Neural cell (in vitro differentiated cells): ENCODE results near the gene ANKRD60. TPM values are rescaled to one million over a fixed set of nuclear protein-coding genes. Genes with fewer than 3 reads are reported as not detected.

Experiments
- H2AFZ ChIP-seq: fragments of 200-600, 300-800 bp; sonication (generic), shearing (Covaris generic); 2 replicates; pipeline ENCODE4 v1.6.0; 2014; ENCODE audit warnings: low read depth, mild to moderate bottlenecking, antibody characterized with exemption, low read length, moderate library complexity
- H3F3A ChIP-seq: fragments of 200-600 bp; shearing (Covaris generic); 2 replicates; pipeline ENCODE4 v1.6.1; 2016; ENCODE audit warnings: mild to moderate bottlenecking, moderate library complexity, mixed read lengths, antibody characterized with exemption, low read length; ENCODE audit not compliant: insufficient read depth, poor library complexity, severe bottlenecking
- H3K27ac ChIP-seq: fragments of 200-600, 300-800 bp; sonication (generic), shearing (Covaris generic); 2 replicates; pipeline ENCODE4 v1.5.1; 2014; ENCODE audit warnings: mild to moderate bottlenecking, low read length, moderate library complexity
- H3K27me3 ChIP-seq: fragments of 300-800, 200-600 bp; sonication (generic), shearing (Covaris generic); 2 replicates; pipeline ENCODE4 v1.6.0; 2014; ENCODE audit warnings: mild to moderate bottlenecking, low read depth, low read length, moderate library complexity; ENCODE audit not compliant: insufficient read depth
- H3K36me3 ChIP-seq: fragments of 300-800, 200-600 bp; sonication (generic), shearing (Covaris generic); 2 replicates; pipeline ENCODE4 v1.5.1; 2014; ENCODE audit warnings: mild to moderate bottlenecking, antibody characterized with exemption, low read length, moderate library complexity; ENCODE audit not compliant: insufficient read depth
- H3K4me2 ChIP-seq: fragments of 300-800, 200-600 bp; sonication (generic), shearing (Covaris generic); 2 replicates; pipeline ENCODE4 v1.6.0; 2014; ENCODE audit warnings: mild to moderate bottlenecking, low read length
- H3K4me3 ChIP-seq: fragments of 300-800, 200-600 bp; sonication (generic), shearing (Covaris generic); 2 replicates; pipeline ENCODE4 v1.5.1; 2014; ENCODE audit warnings: mild to moderate bottlenecking, low read length, moderate library complexity
- H3K79me2 ChIP-seq: fragments of 200-600 bp; shearing (Covaris generic); replicated peaks from 2 replicates; pipeline ENCODE4 v1.6.0; 2014; ENCODE audit warnings: mild to moderate bottlenecking, low read length, moderate library complexity; ENCODE audit not compliant: insufficient read depth
- H3K9ac ChIP-seq: fragments of 300-800, 200-600 bp; sonication (generic), shearing (Covaris generic); 2 replicates; pipeline ENCODE4 v1.6.1; 2016; ENCODE audit warnings: mild to moderate bottlenecking, low read length, mixed read lengths
- H3K9me2 ChIP-seq: fragments of 200-600 bp; shearing (Covaris generic); 2 replicates; pipeline ENCODE4 v1.6.1; 2016; ENCODE audit warnings: mild to moderate bottlenecking, low read length, mixed read lengths; ENCODE audit not compliant: insufficient read depth
- H3K9me3 ChIP-seq: fragments of 200-600, 300-800 bp; sonication (generic), shearing (Covaris generic); 2 replicates; pipeline ENCODE4 v1.6.1; 2016; ENCODE audit warnings: mild to moderate bottlenecking, mixed run types, low read length, moderate library complexity, mixed read lengths
- H4K20me1 ChIP-seq: fragments of 200-600 bp; shearing (Covaris generic); 2 replicates; pipeline ENCODE4 v1.6.1; 2016; ENCODE audit warnings: mild to moderate bottlenecking, mixed run types; ENCODE audit not compliant: insufficient read depth
- CTCF ChIP-seq: fragments of 450-650 bp; IDR thresholded peaks from 2 replicates; pipeline ENCODE4 v1.5.1; 2014; ENCODE audit warnings: antibody characterized with exemption, mild to moderate bottlenecking, moderate library complexity; ENCODE audit not compliant: poor library complexity, severe bottlenecking
- EP300 ChIP-seq: fragments of 450-650 bp; conservative IDR thresholded peaks from 2 replicates; pipeline ENCODE4 v1.6.1; 2014; ENCODE audit warnings: antibody characterized with exemption, mild to moderate bottlenecking, moderate library complexity; ENCODE audit not compliant: poor library complexity, severe bottlenecking
- EZH2 ChIP-seq: fragments of 200-600, 300-800 bp; shearing (Covaris generic), sonication (generic); IDR thresholded peaks from 2 replicates; pipeline ENCODE4 v1.6.1; 2014; ENCODE audit warnings: antibody characterized with exemption, low read length, borderline replicate concordance, mild to moderate bottlenecking; ENCODE audit not compliant: insufficient read depth, poor library complexity, severe bottlenecking
- MXI1 ChIP-seq: fragments of 450-650 bp; conservative IDR thresholded peaks from 2 replicates; pipeline ENCODE4 v1.6.1; 2014; ENCODE audit warnings: antibody characterized with exemption, mild to moderate bottlenecking; ENCODE audit not compliant: poor library complexity, severe bottlenecking
- POLR2AphosphoS5 ChIP-seq: IDR thresholded peaks from 2 replicates; pipeline ENCODE4 v1.6.1; 2012
- RAD21 ChIP-seq: fragments of 450-650 bp; conservative IDR thresholded peaks from 2 replicates; pipeline ENCODE4 v1.6.1; 2014; ENCODE audit warnings: antibody characterized with exemption, mild to moderate bottlenecking, moderate library complexity
- SMC3 ChIP-seq: fragments of 450-650 bp; conservative IDR thresholded peaks from 2 replicates; pipeline ENCODE4 v1.6.1; 2014; ENCODE audit warnings: antibody characterized with exemption, mild to moderate bottlenecking, moderate library complexity; ENCODE audit not compliant: poor library complexity
- TAF1 ChIP-seq: IDR thresholded peaks from 2 replicates; pipeline ENCODE4 v1.6.1; 2012; ENCODE audit warnings: low read depth
- polyA plus RNA-seq: library from polyadenylated mRNA; depleted of rRNA; stranded (reverse); fragments of >200 nt; gene quantifications from 2 replicates; pipeline ENCODE4 v1.2.3, GENCODE V29; 2014
- TF ChIP-seq, protein P1 (sequence below): IDR thresholded peaks from 2 replicates; pipeline ENCODE4 v1.6.1; 2012; ENCODE audit warnings: borderline replicate concordance

ANKRD60 gene
- polyA plus RNA-seq, 1 donor from 2014 or later: not detected

- Histone ChIP-seq H2AFZ (no peak overlapping the region), H3K9me3 (no peaks in the 10 kb centered on the region), H3K27me3 (peaks cover 38% of the 10 kb centered on the region), H3K27ac (no peak overlapping the region), H3K36me3 (no peaks in the 10 kb centered on the region), H3K9ac (no peak overlapping the region), H3K4me2 (peak overlapping the region; percentile 59), H3K4me3 (peak overlapping the region; percentile 67), H4K20me1 (no peaks in the 10 kb centered on the region), H3K9me2 (no peaks in the 10 kb centered on the region), H3K79me2 (no peaks in the 10 kb centered on the region), H3F3A (no peaks in the 10 kb centered on the region)
- TF ChIP-seq CTCF (no peak), MXI1 (no peak), RAD21 (no peak), EP300 (no peak), EZH2 (no peak), SMC3 (no peak), POLR2AphosphoS5 (no peak), TAF1 (no peak)
- TF ChIP-seq, protein P1, sequence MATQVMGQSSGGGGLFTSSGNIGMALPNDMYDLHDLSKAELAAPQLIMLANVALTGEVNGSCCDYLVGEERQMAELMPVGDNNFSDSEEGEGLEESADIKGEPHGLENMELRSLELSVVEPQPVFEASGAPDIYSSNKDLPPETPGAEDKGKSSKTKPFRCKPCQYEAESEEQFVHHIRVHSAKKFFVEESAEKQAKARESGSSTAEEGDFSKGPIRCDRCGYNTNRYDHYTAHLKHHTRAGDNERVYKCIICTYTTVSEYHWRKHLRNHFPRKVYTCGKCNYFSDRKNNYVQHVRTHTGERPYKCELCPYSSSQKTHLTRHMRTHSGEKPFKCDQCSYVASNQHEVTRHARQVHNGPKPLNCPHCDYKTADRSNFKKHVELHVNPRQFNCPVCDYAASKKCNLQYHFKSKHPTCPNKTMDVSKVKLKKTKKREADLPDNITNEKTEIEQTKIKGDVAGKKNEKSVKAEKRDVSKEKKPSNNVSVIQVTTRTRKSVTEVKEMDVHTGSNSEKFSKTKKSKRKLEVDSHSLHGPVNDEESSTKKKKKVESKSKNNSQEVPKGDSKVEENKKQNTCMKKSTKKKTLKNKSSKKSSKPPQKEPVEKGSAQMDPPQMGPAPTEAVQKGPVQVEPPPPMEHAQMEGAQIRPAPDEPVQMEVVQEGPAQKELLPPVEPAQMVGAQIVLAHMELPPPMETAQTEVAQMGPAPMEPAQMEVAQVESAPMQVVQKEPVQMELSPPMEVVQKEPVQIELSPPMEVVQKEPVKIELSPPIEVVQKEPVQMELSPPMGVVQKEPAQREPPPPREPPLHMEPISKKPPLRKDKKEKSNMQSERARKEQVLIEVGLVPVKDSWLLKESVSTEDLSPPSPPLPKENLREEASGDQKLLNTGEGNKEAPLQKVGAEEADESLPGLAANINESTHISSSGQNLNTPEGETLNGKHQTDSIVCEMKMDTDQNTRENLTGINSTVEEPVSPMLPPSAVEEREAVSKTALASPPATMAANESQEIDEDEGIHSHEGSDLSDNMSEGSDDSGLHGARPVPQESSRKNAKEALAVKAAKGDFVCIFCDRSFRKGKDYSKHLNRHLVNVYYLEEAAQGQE: no peak
These were observed 845 bp upstream of the ANKRD60 start for GRCh38 chr20:58229198-58229798.

DNA sequence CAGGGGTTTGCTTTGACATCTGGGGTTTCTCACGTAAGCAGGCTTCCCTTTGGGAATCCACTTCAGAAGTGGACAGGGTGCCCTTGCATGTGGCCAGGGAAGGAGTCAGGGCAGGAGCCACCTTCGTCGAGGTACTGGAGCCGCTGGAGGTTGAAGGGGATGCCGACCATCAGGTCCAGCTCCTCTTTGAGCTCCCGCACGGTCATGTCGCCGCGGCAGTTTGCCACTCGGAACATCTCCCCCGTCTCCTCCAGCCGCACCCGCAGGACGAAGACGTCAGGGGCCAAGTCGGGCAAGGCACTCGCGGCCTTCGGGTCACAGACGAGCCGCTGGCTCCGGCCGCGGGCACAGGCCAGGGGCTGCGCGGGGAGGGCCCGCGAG is 360 bp downstream of the ANKRD60 start:
- Histone ChIP-seq H3K27me3 (peaks cover 38% of the 10 kb centered on the region), H3K9me2 (no peaks in the 10 kb centered on the region), H2AFZ (no peak overlapping the region), H4K20me1 (no peaks in the 10 kb centered on the region), H3K9ac (peak overlapping the region; percentile 15), H3F3A (no peaks in the 10 kb centered on the region), H3K36me3 (no peaks in the 10 kb centered on the region), H3K27ac (no peak overlapping the region), H3K9me3 (no peaks in the 10 kb centered on the region), H3K4me3 (peak overlapping the region; percentile 56), H3K4me2 (no peak overlapping the region), H3K79me2 (no peaks in the 10 kb centered on the region)
- no peak for TF ChIP-seq TAF1
- no peak for TF ChIP-seq SMC3
- no peak for TF ChIP-seq EZH2
- no peak for TF ChIP-seq MXI1
- TF ChIP-seq POLR2AphosphoS5: no peak
- TF ChIP-seq CTCF: no peak
- TF ChIP-seq, protein P1: no peak
- no peak for TF ChIP-seq EP300
- no peak for TF ChIP-seq RAD21
